Measurements from ENCODE around the gene LSM3. TPM values are rescaled to one million over a fixed set of nuclear protein-coding genes. Genes with fewer than 3 reads are reported as not detected.
"Not testable (repeated sequence)": the region's sequence is repeated elsewhere in the genome, so short reads cannot be mapped to it uniquely, and the experiment has no call there.

Gene LSM3
- total RNA-seq, 1 experiment from 2014 or later = 11.9 TPM

- no peak for TF ChIP-seq TCF7L2 (IDR thresholded peaks at IDR 0.05; ENCODE audit: low read depth, low read length)
- in situ Hi-C loops (cut with HindIII; ENCODE audit: low pct_unique_long_range_greater_than_20kb, low sequenced_read_pairs) (no loop called here), intact Hi-C loops (cut with micrococcal nuclease; ENCODE audit: unreplicated experiment) (no loop called here)
- Histone ChIP-seq H3K4me1 (ENCODE audit: control insufficient read depth, insufficient read depth, low read length) (peaks cover 4% of the 10 kb centered on the region; the same call in 1 of the 2 replicates), H3K27ac (ENCODE audit: low read length) (peak overlapping the region; percentile 68), H3K27me3 (ENCODE audit: control insufficient read depth, insufficient read depth, low read length) (no peaks in the 10 kb centered on the region), H3K9me3 (ENCODE audit: control insufficient read depth, insufficient read depth, low read depth, low read length) (peaks cover 17% of the 10 kb centered on the region; the same call in 1 of the 2 replicates), H3K36me3 (ENCODE audit: control insufficient read depth, insufficient read depth, low read length) (no peaks in the 10 kb centered on the region), H3K4me3 (ENCODE audit: low read depth in 2 of 2, low read length in 2 of 2) (no peak overlapping the region)
- CTCF ChIA-PET = no interaction called here
- ATAC-seq = peak; percentile 54; the same call in 1 of the 2 replicates
- no peak for DNase-seq (ENCODE audit: low read depth, low spot score)
- BruUV-seq (replicated peaks) = no TSS peak
- POLR2A ChIA-PET = no interaction called here
These were observed 45.0 kb downstream of the LSM3 start for GRCh38 chr3:14223595-14223994.

- intact Hi-C loops (cut with micrococcal nuclease; ENCODE audit: unreplicated experiment) = no loop called here
- BruUV-seq (replicated peaks) = no TSS peak
- Histone ChIP-seq H3K36me3 (ENCODE audit: control insufficient read depth, insufficient read depth, low read length) (no peaks in the 10 kb centered on the region), H3K4me3 (ENCODE audit: low read depth in 2 of 2, low read length in 2 of 2) (no peak overlapping the region), H3K27me3 (ENCODE audit: control insufficient read depth, insufficient read depth, low read length) (no peaks in the 10 kb centered on the region), H3K4me1 (ENCODE audit: control insufficient read depth, insufficient read depth, low read length) (peaks cover 4% of the 10 kb centered on the region; the same call in 1 of the 2 replicates), H3K9me3 (ENCODE audit: control insufficient read depth, insufficient read depth, low read depth, low read length) (peaks cover 13% of the 10 kb centered on the region; the same call in 1 of the 2 replicates), H3K27ac (ENCODE audit: low read length) (peak overlapping the region; percentile 68; the same call in 1 of the 2 replicates)
- in situ Hi-C loops (cut with HindIII; ENCODE audit: low pct_unique_long_range_greater_than_20kb, low sequenced_read_pairs) = no loop called here
- ChIA-PET POLR2A (no interaction called here), CTCF (no interaction called here)
- no peak for DNase-seq (ENCODE audit: low read depth, low spot score)
- ATAC-seq = peak; percentile 89
- TF ChIP-seq, protein P1, sequence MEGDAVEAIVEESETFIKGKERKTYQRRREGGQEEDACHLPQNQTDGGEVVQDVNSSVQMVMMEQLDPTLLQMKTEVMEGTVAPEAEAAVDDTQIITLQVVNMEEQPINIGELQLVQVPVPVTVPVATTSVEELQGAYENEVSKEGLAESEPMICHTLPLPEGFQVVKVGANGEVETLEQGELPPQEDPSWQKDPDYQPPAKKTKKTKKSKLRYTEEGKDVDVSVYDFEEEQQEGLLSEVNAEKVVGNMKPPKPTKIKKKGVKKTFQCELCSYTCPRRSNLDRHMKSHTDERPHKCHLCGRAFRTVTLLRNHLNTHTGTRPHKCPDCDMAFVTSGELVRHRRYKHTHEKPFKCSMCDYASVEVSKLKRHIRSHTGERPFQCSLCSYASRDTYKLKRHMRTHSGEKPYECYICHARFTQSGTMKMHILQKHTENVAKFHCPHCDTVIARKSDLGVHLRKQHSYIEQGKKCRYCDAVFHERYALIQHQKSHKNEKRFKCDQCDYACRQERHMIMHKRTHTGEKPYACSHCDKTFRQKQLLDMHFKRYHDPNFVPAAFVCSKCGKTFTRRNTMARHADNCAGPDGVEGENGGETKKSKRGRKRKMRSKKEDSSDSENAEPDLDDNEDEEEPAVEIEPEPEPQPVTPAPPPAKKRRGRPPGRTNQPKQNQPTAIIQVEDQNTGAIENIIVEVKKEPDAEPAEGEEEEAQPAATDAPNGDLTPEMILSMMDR (IDR thresholded peaks at IDR 0.05) = no peak
- peak; percentile 52; the same call in 1 of the 2 replicates for TF ChIP-seq TCF7L2 (IDR thresholded peaks at IDR 0.05; ENCODE audit: low read depth, low read length)
These were observed 46.3 kb downstream of the LSM3 start for GRCh38 chr3:14224895-14225294.

- TF ChIP-seq, protein P2, sequence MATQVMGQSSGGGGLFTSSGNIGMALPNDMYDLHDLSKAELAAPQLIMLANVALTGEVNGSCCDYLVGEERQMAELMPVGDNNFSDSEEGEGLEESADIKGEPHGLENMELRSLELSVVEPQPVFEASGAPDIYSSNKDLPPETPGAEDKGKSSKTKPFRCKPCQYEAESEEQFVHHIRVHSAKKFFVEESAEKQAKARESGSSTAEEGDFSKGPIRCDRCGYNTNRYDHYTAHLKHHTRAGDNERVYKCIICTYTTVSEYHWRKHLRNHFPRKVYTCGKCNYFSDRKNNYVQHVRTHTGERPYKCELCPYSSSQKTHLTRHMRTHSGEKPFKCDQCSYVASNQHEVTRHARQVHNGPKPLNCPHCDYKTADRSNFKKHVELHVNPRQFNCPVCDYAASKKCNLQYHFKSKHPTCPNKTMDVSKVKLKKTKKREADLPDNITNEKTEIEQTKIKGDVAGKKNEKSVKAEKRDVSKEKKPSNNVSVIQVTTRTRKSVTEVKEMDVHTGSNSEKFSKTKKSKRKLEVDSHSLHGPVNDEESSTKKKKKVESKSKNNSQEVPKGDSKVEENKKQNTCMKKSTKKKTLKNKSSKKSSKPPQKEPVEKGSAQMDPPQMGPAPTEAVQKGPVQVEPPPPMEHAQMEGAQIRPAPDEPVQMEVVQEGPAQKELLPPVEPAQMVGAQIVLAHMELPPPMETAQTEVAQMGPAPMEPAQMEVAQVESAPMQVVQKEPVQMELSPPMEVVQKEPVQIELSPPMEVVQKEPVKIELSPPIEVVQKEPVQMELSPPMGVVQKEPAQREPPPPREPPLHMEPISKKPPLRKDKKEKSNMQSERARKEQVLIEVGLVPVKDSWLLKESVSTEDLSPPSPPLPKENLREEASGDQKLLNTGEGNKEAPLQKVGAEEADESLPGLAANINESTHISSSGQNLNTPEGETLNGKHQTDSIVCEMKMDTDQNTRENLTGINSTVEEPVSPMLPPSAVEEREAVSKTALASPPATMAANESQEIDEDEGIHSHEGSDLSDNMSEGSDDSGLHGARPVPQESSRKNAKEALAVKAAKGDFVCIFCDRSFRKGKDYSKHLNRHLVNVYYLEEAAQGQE (IDR thresholded peaks at IDR 0.05; ENCODE audit: insufficient read depth in 1 of 2, low read depth in 2 of 2, low read length in 1 of 2) = no peak
- TF ChIP-seq POLR2AphosphoS5 (IDR thresholded peaks at IDR 0.05; ENCODE audit: low read depth, low read length) = no peak
- no peak for TF ChIP-seq TCF7L2 (IDR thresholded peaks at IDR 0.05; ENCODE audit: low read depth, low read length)
- TF ChIP-seq, protein P1 (IDR thresholded peaks at IDR 0.05) = no peak
- no peak for TF ChIP-seq SIN3A (IDR thresholded peaks at IDR 0.05; ENCODE audit: borderline replicate concordance, insufficient read depth, low read depth, low read length)
- ATAC-seq (peak; percentile 74), DNase-seq (ENCODE audit: low read depth, low spot score) (no peak)
- H3K27me3 ChIP-seq (ENCODE audit: control insufficient read depth, insufficient read depth, low read length) = no peaks in the 10 kb centered on the region
- H3K4me1 ChIP-seq (ENCODE audit: control insufficient read depth, insufficient read depth, low read length) = peaks cover 4% of the 10 kb centered on the region
- H3K4me3 ChIP-seq (ENCODE audit: low read depth in 2 of 2, low read length in 2 of 2) = no peak overlapping the region
- ChIA-PET CTCF (no interaction called here), POLR2A (no interaction called here)
- in situ Hi-C loops (cut with HindIII; ENCODE audit: low pct_unique_long_range_greater_than_20kb, low sequenced_read_pairs) = no loop called here
- no peaks in the 10 kb centered on the region for H3K36me3 ChIP-seq (ENCODE audit: control insufficient read depth, insufficient read depth, low read length)
- BruUV-seq (replicated peaks) = no TSS peak
- intact Hi-C loops (cut with micrococcal nuclease; ENCODE audit: unreplicated experiment) = no loop called here
- peak overlapping the region; percentile 57 for H3K27ac ChIP-seq (ENCODE audit: low read length)
- peaks cover 12% of the 10 kb centered on the region; the same call in 1 of the 2 replicates for H3K9me3 ChIP-seq (ENCODE audit: control insufficient read depth, insufficient read depth, low read depth, low read length)
These were observed 46.8 kb downstream of the LSM3 start for GRCh38 chr3:14225421-14225820.

DNA sequence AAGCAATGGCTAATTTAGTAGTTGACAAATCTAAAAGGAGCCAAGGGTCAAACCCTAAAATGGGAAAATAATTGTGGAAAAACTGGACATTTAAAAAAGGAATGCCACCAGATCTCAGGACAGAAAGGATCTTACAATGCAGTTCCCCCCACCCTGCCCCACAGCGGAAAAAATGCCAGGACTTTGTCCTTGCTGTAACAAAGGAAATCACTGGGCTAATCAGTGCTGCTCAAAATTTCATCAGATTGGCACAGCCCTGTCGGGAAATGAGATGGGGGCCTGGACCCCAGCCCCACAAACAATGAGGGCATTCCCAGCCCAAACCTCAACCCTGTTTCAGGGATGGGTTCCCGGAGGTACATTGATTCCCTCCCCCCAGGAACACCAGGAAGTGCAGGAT lies 47.7 kb downstream of the LSM3 start:
- H3K9me3 ChIP-seq (ENCODE audit: control insufficient read depth, insufficient read depth, low read depth, low read length); H3K36me3 ChIP-seq (ENCODE audit: control insufficient read depth, insufficient read depth, low read length); H3K4me1 ChIP-seq (ENCODE audit: control insufficient read depth, insufficient read depth, low read length); H3K27me3 ChIP-seq (ENCODE audit: control insufficient read depth, insufficient read depth, low read length); CTCF ChIA-PET; POLR2A ChIA-PET; intact Hi-C loops (cut with micrococcal nuclease; ENCODE audit: unreplicated experiment); DNase-seq (ENCODE audit: low read depth, low spot score); BruUV-seq (replicated peaks); H3K4me3 ChIP-seq (ENCODE audit: low read depth in 2 of 2, low read length in 2 of 2); in situ Hi-C loops (cut with HindIII; ENCODE audit: low pct_unique_long_range_greater_than_20kb, low sequenced_read_pairs); ATAC-seq: not testable (repeated sequence)
- peak overlapping the region; percentile 57 for H3K27ac ChIP-seq (ENCODE audit: low read length)
